GM21423 (cell line): ENCODE results near the gene MEF2D.

ENCODE experiments used
- ATAC-seq: cut with Tn5 transposase; IDR thresholded peaks from one replicate; pipeline ENCODE4 v1.9.1; 2021; ENCODE audit warnings: mild to moderate bottlenecking, moderate library complexity; ENCODE audit not compliant: unreplicated experiment

Gene MEF2D

DNA sequence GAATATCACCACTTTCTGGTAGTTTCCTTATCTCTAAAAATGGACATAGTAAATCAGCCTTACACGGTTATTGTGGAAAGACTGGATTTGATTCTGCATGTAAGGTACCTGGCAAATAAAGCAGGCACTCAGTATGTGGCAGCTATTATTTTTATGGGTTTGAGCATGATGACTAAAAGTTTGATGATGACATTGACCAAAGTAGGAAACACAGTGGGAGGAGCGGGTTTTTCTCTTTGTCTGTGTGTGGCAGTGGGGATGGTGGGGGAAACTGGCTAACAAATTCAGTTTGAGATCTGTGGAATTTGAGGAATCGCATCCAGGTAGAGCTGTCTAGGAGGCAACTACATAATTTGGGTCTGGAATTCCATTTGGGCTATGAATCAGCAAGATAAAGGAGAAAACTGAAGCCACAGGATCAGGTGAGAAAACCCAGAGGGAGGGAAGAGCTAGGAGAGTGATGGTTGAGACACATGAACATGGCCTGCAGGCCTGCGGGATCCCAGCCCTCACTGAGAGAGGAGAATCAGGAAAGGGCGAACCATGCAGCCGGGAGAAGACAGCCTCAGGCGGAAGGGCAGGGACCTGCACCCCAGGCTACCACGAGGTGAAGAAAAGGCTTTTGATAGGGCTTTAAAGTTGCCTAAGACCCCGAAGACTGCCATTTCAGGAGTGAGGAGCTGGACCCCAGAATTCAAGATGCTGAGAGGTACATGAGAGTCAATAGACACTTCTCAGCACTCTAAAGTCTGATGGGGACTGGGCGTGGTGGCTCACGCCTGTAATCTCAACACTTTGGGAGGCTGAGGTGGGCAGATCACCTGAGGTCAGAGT, 52.2 kb downstream of the MEF2D start:
- no peak for ATAC-seq

DNA sequence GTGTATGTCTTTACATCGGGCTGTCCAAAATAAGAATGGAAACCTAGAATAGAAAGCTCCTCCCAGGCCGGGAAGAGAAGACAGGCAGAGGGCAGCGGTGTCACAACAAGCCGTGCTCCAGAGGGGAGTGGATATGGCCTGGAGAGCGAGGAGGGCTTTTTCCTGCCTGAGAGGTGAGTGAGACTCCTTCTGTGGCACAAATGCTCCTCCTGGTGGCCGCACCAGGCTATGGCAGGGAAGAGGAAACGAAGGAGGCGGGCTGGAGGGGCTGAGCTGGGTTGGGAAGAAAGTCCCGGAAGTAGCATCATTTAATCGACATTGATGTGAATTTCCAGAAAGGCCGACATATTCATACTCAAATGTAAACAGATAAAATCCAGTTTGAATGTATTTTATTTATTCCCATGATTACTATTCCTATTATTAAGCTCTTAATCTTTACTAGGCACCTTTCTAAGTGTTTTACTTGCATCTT, 54.7 kb downstream of the MEF2D start:
- ATAC-seq = no peak

DNA sequence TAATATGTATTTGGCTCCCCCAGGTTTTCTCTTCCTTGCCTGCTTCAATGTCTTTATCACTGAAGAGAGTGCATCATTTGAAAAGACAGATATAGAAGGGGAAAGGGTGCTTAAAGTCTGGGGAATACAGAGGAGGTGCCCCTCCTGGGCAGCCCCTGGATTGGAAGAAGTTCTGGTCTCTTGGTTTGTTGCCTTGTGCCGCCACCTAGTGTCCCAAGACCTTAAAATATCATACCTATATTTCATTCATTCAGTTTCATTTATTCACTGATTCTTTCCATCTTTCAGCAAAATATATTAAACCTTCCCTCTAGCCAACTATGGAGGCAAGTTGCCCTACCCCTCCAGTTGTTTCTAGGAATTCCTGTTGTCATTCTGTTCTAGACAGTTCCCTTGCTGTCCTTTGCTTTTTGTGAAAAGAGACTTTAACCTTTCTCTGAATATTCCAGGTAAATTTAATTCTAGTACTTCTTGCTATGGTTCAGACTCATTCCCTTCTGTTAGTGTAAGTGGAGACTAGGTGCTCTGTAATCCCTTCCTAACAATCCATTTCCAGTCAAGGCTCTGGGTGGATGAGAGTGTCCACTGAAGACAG, 56.1 kb downstream of the MEF2D start:
- ATAC-seq = no peak

DNA sequence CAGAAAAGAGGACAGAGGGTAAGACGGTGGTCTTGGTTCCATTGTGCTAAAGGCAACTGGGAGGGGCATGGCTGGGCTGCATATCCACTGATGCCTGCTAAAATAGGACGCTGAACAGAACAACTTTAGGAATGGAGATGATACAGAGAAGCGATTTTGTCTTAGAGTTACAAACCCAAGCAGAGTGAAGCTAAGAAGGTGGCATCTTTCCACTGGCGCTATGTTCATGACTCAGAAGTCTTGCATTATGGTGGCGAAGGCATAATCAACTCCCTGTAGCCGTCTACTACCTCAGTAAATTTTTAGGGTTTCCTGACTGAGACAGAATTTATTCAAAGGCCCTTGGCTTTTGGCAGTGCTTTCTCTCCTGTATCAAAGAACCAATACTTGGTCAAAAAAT, 57.3 kb downstream of the MEF2D start:
- ATAC-seq = no peak

DNA sequence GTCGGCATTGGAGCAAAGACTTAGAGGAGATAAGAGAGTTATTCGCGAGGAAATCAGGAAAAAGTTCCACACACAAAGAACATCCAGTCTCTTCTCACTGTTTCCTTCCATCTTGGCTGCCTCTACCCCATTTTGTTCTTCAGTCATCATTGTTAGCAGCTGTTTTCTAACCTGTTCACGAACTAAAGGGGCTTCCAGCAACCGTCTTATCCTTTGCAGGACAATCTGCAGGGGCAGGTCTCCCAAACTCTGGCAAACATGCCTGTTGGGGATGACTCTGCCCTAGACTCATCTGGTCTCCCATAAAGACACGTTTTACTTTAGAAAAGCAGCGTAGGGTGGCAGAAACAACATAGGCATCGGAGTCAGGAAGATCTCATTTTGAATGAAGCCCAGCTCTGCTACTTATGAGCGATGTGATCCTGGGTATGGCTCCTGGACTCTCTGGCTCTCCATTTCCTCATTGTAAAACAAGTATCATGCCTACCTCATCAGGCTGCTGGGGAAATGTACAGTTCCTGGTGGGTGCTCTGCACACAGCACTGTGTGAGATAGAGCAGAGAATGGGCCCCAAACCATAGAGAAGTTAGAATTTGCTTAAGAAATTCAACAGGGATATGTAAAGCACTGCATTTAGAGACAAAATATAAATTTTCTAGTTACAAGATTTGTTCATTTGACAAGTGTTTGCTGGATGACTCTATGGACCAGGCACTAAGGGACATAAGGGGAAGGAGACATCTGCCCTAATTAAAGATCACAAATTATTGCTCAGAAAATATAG, 59.7 kb downstream of the MEF2D start:
- ATAC-seq = no peak

DNA sequence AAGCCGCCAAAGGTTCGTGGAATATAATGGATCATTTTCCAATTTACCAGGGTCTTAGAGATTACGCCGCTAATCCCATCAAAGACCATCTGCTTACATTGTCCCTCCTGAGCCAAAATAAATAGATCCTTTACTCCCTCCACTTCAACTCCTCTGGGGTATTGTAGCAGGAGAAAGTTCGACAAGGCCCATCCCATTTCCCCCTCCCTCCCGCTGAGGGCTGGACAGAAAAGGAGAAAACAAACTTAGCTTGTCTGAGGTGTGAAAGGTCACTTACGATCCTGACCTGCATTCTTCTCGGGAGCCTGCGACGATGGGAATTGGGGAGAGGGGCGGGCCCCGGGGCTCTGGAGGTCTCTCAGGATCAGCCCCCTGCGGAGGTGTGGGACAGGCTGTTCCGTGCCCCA, 60.8 kb downstream of the MEF2D start:
- ATAC-seq = no peak

DNA sequence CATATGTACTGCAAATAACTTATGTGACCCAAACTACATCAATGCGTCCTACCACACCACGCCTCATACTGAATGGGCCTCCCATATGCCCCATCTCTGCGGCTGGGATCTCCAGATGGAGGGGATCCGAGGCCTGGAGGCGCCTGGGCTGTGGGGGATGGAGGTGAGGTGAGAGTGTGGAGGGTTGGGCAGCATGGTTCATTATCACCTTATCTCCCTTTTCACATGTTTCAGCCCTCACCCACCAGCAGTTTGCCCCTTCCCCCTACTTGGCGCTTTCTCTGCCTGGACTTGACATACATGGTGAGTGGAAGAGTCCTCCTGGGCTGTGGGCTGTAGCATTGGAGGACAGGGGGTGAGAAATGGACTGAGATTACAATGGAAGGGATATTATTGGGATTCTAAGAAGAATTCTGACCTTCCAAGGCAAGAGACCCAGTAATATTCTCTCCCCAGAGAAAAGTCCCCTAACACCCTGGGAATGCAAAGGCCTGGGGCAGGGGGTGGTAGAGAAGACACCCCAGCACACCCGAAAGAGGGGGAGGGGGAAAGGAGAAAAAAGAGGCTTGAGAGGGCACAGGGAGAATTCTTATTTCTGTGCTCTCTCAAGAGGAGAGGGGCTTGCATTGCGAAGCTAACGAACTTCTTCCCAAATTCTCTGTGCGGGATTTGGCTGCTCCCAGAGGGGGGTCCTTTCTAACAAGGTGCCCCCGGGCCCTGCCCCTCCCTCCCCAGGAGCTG, 61.4 kb downstream of the MEF2D start:
- ATAC-seq = no peak

DNA sequence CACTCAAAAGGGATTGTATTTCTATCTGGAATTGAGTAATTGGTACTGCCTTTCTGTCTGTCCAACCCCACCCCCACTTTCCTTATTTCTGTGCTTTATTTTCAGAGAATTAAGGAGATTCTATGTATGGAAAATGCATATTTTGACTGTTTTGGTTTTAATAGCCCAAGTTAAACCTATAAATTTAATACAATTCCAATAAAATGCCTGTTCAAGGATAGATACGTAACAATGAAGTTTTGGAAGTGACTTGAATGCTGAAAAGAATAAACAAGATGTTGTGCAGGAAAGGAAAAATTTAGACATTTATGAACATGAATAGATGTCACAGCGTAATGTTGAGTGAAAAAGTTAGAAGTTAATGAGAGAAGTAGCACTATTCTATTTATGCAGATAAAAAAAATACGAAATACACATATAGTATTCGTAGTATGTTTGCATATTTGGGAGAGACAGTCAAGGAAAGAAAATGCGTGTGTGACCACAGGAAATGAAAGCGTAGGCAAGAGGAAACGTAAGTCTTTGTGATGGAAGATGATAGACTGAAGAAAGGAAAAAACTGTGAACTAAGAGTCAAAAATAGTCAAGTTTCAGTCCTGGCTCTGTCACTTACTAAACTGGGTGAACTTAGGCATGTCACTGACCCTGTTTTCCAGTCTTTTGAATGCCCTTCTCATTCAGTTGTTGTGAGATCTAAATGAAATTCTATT, 62.1 kb downstream of the MEF2D start:
- no peak for ATAC-seq

DNA sequence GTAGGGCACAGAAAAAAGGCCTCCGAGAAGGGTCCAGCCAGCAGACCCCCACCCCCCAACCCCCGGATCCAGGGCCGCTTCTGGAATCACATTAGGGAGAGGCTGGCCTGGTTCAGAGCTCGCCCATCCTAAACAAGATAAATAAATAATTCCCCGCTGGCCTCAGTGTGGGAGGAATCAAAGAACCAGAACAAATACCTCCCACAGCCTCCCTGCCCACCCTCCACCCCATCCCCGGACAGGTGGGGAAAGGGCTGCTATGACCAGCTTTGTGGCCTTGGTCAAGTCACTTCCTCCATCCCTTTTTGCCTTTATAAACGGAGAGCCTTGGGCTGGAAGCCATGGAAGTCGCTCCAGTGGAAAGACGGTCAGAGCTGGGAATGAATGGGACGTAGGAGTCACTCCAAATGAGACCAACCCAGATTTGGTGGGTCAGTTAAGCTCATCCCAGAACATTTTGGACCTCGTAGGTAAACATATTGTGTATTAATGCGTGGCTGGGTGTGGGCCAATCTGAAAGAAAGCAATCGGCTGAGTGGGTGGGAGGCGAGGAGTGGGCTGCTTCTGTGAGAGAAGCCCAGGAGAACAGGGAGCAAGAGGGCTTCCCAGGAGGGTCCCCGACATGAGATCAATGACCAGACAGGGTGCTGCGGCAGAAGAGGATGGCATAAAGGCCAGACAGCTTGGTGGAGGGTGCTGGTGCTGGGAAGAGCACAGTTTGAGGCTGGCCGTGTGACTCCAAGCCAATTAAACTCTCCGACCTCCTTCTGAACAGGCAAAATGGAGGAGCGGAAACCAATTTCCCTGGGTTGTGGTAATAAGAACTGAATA, 63.3 kb downstream of the MEF2D start:
- ATAC-seq = no peak

DNA sequence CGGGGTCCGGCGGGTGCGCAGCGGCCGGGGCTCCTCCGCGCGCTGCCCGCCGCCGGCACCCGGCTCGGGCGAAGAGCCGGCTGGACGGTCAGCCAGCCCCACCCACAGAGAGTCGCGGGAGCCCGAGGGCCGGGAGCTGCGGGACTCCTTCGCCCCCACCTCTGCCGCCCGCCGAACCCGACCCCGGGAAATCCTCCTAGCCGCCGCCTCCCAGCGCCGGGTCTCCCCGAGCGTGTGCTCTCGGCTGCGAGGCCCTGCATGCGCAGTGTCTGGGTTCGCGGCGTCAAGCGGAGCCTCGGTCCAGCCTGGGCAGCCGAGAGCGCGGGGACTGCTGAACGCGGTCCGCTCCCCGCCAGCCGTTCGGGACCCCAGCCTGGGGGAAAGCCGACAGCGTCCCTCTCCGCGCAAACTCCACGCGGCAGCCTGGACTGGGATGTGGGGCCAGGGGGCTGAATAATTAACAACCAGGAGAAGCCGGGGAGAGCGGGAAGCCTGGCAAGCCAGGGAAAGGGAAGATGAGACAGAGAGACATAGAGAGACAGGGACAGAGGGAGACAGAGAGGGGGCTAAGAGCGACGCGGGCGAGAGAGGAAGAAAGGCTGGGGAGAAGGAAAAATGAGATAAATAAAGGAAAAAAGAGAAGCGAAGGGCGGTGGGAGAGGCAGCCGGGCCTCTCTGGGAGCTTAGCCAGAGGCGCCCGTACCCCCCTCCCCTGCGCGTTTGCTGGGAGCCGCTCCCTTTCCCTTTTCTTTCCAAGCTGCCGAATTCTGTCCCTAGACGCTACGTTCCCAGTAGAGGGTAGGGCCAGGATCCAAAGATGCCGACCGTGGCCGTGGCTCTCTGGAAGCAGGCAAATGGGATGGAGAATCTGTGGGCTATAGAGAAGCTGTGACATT, 64.2 kb downstream of the MEF2D start:
- no peak for ATAC-seq

DNA sequence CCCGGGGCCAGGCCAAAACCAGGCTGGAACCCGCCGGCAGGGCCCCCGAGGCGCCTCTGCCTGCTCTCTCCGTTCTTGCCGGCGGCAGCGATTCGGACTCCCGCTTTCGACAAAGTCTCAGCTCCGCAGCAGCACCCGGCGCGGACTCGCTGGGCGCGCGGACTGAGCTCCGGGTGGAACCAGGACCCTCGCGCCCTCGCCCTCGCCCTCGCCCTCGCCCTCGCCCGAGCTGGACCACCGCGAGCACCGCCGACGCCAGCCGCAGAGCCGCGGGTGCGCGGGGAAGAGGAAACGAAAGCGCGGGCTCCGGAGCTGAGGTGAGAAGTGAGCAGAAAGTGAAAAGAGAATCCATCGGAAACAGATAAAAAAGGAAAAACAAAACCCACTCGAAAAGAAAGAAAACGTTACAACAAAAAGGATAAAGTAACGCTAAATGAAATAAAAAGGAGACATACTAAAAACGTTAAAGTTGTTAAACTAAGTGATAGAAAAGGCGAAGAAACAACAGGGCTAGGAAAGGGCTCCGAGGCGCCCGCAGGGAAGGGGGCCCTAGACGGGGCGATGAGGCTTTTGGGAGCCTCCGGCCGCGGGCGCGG, 64.9 kb downstream of the MEF2D start:
- no peak for ATAC-seq

DNA sequence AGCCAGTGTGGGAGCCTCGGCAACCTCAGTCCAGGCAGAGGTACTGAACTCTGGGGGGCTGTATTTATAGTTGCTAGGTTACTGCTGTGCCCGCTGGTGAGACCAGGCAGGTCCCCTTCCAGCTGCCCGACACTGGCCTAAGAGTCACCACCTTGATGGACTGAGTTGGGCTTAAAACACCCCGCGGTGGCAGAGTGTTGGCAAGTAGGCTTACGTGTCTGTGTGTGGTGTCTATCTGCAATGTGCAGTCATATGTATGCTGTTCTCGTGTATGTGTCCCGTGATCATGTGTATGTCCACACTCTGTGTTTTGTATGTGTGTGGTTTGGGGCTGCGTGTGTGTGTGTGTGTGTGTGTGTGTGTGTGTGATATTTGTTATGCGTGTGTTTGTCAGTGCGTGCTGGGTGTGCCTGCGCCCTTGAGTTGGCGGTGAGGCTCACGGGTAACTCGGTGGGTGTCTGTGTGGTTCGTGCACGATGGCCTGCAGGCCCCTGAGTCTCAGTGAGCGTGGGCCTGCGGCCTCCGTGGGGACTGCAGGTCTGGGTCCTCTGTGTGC, 65.5 kb downstream of the MEF2D start:
- ATAC-seq = no peak

DNA sequence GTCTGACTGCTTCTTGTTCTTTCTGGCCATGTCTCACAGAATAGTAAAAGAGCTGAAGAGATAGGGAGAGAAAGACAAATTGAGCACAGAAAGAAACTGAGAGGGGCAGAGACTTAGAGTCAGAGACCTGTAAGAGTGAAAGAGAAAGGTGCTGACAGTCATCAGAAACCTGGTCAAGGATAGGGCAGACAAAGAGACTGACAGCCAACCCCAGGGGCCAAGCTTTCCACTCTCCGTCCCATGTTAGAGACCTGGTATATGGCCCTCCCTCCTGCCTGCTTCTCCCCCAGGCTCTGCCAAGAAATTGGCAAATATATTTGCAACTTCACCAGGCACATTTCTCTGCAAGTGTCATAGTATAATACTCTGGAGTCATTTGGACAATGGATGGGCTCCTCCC, 67.0 kb downstream of the MEF2D start:
- no peak for ATAC-seq

DNA sequence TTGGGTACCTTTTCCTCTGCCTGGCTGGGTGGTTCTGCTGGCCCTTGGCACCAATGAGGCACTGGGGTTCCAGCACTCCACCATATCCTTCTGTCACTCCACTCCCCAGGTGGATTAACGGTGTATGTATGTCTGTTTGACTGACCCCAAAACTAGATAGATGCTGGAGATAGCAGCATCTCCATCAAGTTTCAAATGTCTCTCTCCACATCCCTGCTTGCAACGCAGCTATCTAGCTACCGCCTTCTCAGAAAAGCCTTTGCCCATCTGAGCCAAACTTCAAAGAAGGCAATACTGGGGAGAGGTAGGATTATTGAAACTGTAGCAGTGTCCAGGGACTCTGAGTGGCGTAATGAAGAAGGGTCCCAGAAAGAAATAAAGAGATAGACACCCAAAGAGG, 67.5 kb downstream of the MEF2D start:
- ATAC-seq = no peak

DNA sequence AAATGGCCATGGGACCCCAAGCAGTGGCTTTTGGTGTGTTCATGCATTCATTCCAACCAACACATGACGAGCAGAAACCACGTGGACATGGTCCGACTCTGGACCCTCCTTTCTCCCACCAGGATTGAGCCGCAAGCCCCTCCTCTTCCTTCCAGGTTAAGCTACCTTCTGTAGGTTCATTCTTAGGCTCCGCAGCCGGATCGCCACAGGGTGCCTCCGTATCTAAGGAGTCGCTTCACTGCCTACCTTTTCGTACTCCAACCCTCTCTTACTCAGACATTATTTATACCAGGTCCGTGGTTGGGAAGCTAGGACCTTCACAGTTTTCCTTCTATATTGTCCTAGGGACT, 67.9 kb downstream of the MEF2D start:
- ATAC-seq = no peak

DNA sequence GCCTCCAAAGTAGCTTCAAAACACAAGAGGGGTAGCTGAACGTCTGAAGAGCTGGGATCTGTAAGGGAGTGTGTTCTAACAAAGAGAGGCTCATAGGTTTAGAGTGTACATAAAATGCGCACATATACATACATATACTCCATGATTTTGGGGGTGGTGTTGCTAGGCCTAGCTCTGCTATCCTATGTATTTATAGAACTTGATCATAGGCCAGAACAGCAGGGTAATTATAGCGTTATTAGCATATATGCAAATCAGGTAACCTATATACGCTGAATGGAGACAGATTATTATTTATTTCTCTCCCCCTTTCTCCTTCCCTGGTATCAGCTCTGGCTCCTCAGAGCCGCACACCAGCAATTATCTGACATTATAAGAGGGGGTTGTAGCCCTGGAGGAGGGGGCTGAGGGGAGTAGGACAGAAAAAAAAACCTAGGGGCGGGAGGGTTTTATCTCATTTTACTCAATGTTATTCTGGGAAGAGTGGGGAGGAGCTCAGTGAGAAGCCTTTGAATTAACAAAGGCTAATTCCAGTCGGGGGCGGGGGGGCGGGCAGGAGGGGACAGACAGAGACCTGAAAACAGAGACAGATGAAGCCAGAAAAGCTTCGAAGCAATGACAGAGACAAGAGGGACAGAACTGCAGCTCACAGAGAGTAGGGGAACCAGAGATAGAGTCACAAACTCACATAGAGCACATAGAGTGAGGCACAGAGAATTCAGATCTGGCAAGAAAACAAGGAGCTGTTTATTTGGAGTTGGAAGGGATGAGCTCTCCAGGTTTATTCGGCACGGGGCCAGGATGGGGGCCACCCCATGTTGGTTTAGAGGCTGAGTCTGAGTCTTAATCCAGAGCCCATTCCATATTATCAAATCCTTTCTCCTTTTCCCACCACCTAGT, 68.6 kb downstream of the MEF2D start:
- ATAC-seq = no peak

DNA sequence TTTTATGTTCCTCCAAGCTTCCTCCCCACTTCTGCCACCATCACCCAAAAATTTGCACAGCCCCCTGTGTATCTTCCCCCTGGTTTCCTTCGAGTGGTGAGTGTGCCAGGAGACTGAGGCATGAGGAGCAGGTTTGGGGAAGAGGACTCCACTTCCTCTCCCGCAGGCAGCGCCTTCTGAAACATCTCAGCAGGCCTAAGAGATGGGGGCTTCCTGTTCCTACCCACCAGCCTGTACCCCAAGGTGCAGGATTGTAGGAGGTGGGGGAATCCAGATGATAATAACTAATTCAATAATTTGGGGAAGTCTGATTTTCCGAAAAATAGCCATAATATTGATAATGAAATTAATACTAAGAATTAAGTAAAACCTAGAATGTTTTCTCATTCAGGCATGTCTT, 69.2 kb downstream of the MEF2D start:
- no peak for ATAC-seq
